K562 (cell line): ENCODE measurements around the gene KNSTRN. TPM values are rescaled to one million over a fixed set of nuclear protein-coding genes. Genes with fewer than 3 reads are reported as not detected.

Source experiments
- CREBBP ChIP-seq: IDR thresholded peaks from one replicate; pipeline ENCODE4 v1.6.1; 2012; ENCODE audit warnings: low read depth, mild to moderate bottlenecking, control low read depth, inconsistent platforms, low read length
- HCFC1 ChIP-seq: IDR thresholded peaks from 2 replicates; pipeline ENCODE4 v1.6.1; 2012; ENCODE audit warnings: low read depth, low read length, improper control_type of control experiment
- HDAC1 ChIP-seq, 2 experiments: fragments of 450-650 bp; IDR thresholded peaks; 2 replicates each; pipeline ENCODE4 v1.6.1; 2016 to 2017; ENCODE audit warnings: inconsistent platforms in 1 of 2, mild to moderate bottlenecking in 1 of 2, moderate library complexity in 1 of 2
- HDGF ChIP-seq: fragments of 450-650 bp; IDR thresholded peaks from 2 replicates; pipeline ENCODE4 v1.6.1; 2016
- KDM2B ChIP-seq: fragments of 250-450 bp; sonication (Bioruptor Pico); IDR thresholded peaks from 2 replicates; pipeline ENCODE4 v1.8.0; 2021; ENCODE audit warnings: mild to moderate bottlenecking, moderate library complexity
- NCOR1 ChIP-seq: fragments of 450-650 bp; IDR thresholded peaks from 2 replicates; pipeline ENCODE4 v1.6.1; 2016; ENCODE audit warnings: mild to moderate bottlenecking, moderate library complexity
- PHTF2 ChIP-seq: fragments of 250-450 bp; sonication (Bioruptor Pico); IDR thresholded peaks from 2 replicates; pipeline ENCODE4 v1.5.0; 2021; ENCODE audit warnings: mild to moderate bottlenecking
- POLR3A ChIP-seq: IDR thresholded peaks from 2 replicates; pipeline ENCODE4 v1.6.1; 2011; ENCODE audit warnings: borderline replicate concordance, mild to moderate bottlenecking, moderate library complexity; ENCODE audit not compliant: insufficient read length, insufficient read depth; ENCODE audit errors: extremely low read depth
- SIX5 ChIP-seq, 2 experiments: IDR thresholded peaks; 2 replicates each; pipeline ENCODE4 v1.6.1; 2011; ENCODE audit warnings: low read length in 2 of 2, borderline replicate concordance in 1 of 2, low read depth in 1 of 2, mild to moderate bottlenecking in 1 of 2, moderate library complexity in 1 of 2; ENCODE audit not compliant: insufficient read depth in 1 of 2
- TBP ChIP-seq: optimal IDR thresholded peaks from 2 replicates; pipeline ENCODE3; 2011; ENCODE audit warnings: low read depth, low read length, improper control_type of control experiment
- THRA ChIP-seq: fragments of 450-650 bp; IDR thresholded peaks from 2 replicates; pipeline ENCODE4 v1.6.1; 2017; ENCODE audit warnings: mild to moderate bottlenecking, moderate library complexity
- TRIM28 ChIP-seq: fragments of 450-650 bp; IDR thresholded peaks from 2 replicates; pipeline ENCODE4 v1.6.1; 2017
- ZBTB17 ChIP-seq: fragments of 450-650 bp; formaldehyde crosslinking; IDR thresholded peaks from 2 replicates; pipeline ENCODE4 v1.4.0; 2020; ENCODE audit warnings: mild to moderate bottlenecking
- ZNF134 ChIP-seq: fragments of 250-450 bp; sonication (Bioruptor Pico); conservative IDR thresholded peaks from 2 replicates; pipeline ENCODE4 v1.4.0; 2020
- ZNF282 ChIP-seq: sonication (generic); formaldehyde crosslinking; IDR thresholded peaks from 2 replicates; pipeline ENCODE4 v1.8.1; 2023; ENCODE audit warnings: missing genetic modification reagents
- ZNF324 ChIP-seq: fragments of 250-450 bp; sonication (Bioruptor Pico); IDR thresholded peaks from 2 replicates; pipeline ENCODE4 v1.4.0; 2020; ENCODE audit warnings: mild to moderate bottlenecking
- ZNF445 ChIP-seq: fragments of 250-450 bp; sonication (Bioruptor Pico); IDR thresholded peaks from 2 replicates; pipeline ENCODE4 v1.4.0; 2020; ENCODE audit warnings: low read depth, mild to moderate bottlenecking, moderate library complexity
- polyA plus RNA-seq, 8 experiments: library from polyadenylated mRNA; depleted of rRNA in 4 of 8; stranded (reverse) in 5 of 8; unstranded in 3 of 8; fragments of >200 nt; fragmentation: Nextera tagmentation in 2 of 8; fragmentation: Illumina TruSeq in 1 of 8; extraction: Ambion mirVana in 2 of 8; extraction: Trizol in 1 of 8; gene quantifications; 2 replicates each; pipeline versions ENCODE4 v1.2.1 to v1.2.3, GENCODE V29; 2011 to 2014; ENCODE audit warnings: inconsistent platforms in 1 of 8, missing spikeins in 1 of 8
- total RNA-seq, 7 experiments: library from RNA; depleted of rRNA in 6 of 7; stranded (reverse); fragments of >200 nt in 6 of 7; fragmentation: Illumina TruSeq in 2 of 7; extraction: Trizol in 2 of 7; gene quantifications; 2 replicates each; pipeline versions ENCODE4 v1.2.1 to v1.2.3, GENCODE V29; 2011 to 2021; ENCODE audit warnings: low replicate concordance in 1 of 7
- TF ChIP-seq, protein P1 (sequence below): sonication (generic); formaldehyde crosslinking; IDR thresholded peaks from 2 replicates; pipeline ENCODE4 v1.9.0; 2022; ENCODE audit warnings: mild to moderate bottlenecking, missing genetic modification reagents
- TF ChIP-seq, protein P2 (sequence below): fragments of 450-650 bp; conservative IDR thresholded peaks from 2 replicates; pipeline ENCODE4 v1.6.1; 2016; ENCODE audit warnings: missing genetic modification characterization, low read depth, mild to moderate bottlenecking, missing compliant biosample characterization, moderate library complexity
- TF ChIP-seq, protein P3 (sequence below), 2 experiments: IDR thresholded peaks; 2 replicates each; pipeline ENCODE4 v1.6.1; 2011; ENCODE audit warnings: borderline replicate concordance in 1 of 2, control low read depth in 1 of 2, low read depth in 1 of 2, low read length in 1 of 2, mild to moderate bottlenecking in 1 of 2, mixed read lengths in 1 of 2, moderate library complexity in 1 of 2; ENCODE audit not compliant: insufficient read depth in 1 of 2, insufficient read length in 1 of 2, poor library complexity in 1 of 2, severe bottlenecking in 1 of 2; ENCODE audit errors: extremely low read depth in 1 of 2
- TF ChIP-seq, protein P4 (sequence below), 2 experiments: fragments of 200-800 bp in 1 of 2; sonication (Bioruptor generic) in 1 of 2; sonication (generic) in 1 of 2; formaldehyde crosslinking in 1 of 2; IDR thresholded peaks in 1 of 2; conservative IDR thresholded peaks in 1 of 2; 2 replicates each; pipeline versions ENCODE4 v1.5.0 to v1.6.1; 2016 to 2020; ENCODE audit warnings: missing compliant biosample characterization in 1 of 2, missing genetic modification characterization in 1 of 2, missing genetic modification reagents in 1 of 2

Gene KNSTRN
- total and polyA plus RNA-seq, 9 of the 15 experiments (the other 6 are each of a cell fraction or from before 2014, with no cell fraction given) = 48.7 to 88.2 (median 66.3) TPM

DNA sequence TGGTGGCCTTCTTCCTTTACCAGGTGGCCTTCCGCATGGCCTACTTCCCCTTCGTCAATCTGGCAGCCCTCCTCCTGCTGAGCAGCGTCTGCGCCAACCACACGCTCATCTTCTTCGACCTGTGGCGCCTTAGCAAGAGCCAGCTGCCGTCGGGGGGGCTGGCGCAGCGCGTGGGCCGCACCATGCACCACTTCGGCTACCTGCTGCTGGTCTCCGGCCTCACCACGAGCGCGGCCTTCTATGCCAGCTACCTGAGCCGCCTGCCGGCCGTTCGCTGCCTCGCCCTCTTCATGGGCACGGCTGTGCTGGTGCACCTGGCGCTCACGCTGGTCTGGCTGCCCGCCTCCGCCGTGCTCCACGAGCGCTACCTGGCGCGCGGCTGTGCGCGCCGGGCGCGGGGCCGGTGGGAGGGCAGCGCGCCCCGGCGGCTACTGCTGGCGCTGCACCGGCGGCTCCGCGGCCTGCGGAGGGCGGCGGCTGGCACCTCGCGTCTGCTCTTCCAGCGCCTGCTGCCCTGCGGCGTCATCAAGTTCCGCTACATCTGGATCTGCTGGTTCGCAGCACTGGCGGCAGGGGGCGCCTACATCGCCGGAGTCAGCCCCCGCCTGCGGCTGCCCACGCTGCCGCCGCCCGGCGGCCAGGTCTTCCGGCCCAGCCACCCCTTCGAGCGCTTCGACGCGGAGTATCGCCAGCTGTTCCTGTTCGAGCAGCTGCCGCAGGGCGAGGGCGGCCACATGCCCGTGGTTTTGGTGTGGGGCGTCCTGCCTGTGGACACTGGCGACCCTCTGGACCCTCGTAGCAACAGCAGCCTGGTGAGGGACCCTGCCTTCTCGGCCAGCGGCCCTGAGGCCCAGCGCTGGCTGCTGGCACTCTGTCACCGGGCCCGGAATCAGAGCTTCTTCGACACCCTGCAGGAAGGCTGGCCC lies 14.6 kb upstream of the KNSTRN start (continued):
- TF ChIP-seq ZNF445 (CRISPR knock-in tag) = no peak
- TF ChIP-seq PHTF2 (CRISPR knock-in tag) = no peak
- no peak for TF ChIP-seq ZNF134
- peak in 1 of 2 experiments; percentile 51; a peak in 1 of 4 replicates for TF ChIP-seq HDAC1 (IDR thresholded peaks at IDR 0.05)
- no peak for TF ChIP-seq CREBBP
- no peak for TF ChIP-seq POLR3A
- TF ChIP-seq, protein P1, sequence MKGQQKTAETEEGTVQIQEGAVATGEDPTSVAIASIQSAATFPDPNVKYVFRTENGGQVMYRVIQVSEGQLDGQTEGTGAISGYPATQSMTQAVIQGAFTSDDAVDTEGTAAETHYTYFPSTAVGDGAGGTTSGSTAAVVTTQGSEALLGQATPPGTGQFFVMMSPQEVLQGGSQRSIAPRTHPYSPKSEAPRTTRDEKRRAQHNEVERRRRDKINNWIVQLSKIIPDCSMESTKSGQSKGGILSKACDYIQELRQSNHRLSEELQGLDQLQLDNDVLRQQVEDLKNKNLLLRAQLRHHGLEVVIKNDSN (CRISPR knock-in tag) = no peak
- TF ChIP-seq, protein P2, sequence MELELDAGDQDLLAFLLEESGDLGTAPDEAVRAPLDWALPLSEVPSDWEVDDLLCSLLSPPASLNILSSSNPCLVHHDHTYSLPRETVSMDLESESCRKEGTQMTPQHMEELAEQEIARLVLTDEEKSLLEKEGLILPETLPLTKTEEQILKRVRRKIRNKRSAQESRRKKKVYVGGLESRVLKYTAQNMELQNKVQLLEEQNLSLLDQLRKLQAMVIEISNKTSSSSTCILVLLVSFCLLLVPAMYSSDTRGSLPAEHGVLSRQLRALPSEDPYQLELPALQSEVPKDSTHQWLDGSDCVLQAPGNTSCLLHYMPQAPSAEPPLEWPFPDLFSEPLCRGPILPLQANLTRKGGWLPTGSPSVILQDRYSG (tag) = no peak
- TF ChIP-seq, protein P3, sequence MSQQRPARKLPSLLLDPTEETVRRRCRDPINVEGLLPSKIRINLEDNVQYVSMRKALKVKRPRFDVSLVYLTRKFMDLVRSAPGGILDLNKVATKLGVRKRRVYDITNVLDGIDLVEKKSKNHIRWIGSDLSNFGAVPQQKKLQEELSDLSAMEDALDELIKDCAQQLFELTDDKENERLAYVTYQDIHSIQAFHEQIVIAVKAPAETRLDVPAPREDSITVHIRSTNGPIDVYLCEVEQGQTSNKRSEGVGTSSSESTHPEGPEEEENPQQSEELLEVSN (IDR thresholded peaks at IDR 0.05; ENCODE audit: borderline replicate concordance in 1 of 2, extremely low read depth in 1 of 2, insufficient read depth in 1 of 2, insufficient read length in 1 of 2, low read depth in 1 of 2, low read length in 1 of 2, poor library complexity in 1 of 2, severe bottlenecking in 1 of 2) = peak; percentile 96 to 98
- TF ChIP-seq SIX5 (IDR thresholded peaks at IDR 0.05; ENCODE audit: borderline replicate concordance in 1 of 2, insufficient read depth in 1 of 2, low read depth in 1 of 2, low read length in 2 of 2) = no peak
- TF ChIP-seq TRIM28 = no peak
- TF ChIP-seq HCFC1 = peak; percentile 47; the same call in 1 of the 2 replicates
- TF ChIP-seq NCOR1 = no peak
- peak; percentile 54 for TF ChIP-seq TBP
- TF ChIP-seq KDM2B (CRISPR knock-in tag) = 0 out of 2 replicates have a peak, but pooled peaks have one; percentile 22
- TF ChIP-seq THRA = no peak
- no peak for TF ChIP-seq ZNF324 (CRISPR knock-in tag)
- no peak for TF ChIP-seq ZBTB17 (CRISPR knock-in tag)
- TF ChIP-seq, protein P4, sequence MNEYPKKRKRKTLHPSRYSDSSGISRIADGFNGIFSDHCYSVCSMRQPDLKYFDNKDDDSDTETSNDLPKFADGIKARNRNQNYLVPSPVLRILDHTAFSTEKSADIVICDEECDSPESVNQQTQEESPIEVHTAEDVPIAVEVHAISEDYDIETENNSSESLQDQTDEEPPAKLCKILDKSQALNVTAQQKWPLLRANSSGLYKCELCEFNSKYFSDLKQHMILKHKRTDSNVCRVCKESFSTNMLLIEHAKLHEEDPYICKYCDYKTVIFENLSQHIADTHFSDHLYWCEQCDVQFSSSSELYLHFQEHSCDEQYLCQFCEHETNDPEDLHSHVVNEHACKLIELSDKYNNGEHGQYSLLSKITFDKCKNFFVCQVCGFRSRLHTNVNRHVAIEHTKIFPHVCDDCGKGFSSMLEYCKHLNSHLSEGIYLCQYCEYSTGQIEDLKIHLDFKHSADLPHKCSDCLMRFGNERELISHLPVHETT (CRISPR knock-in tag; conservative IDR thresholded peaks at IDR 0.05 in 1 of 2, IDR thresholded peaks at IDR 0.05 in 1 of 2) = 0 out of 4 replicates have a peak, but pooled peaks of 1 of the 2 experiments have one; percentile 55
- peak; percentile 97 for TF ChIP-seq ZNF282
- TF ChIP-seq HDGF = no peak
